K562 (cell line): ENCODE results near the gene DCTN1.

Experiments used
- CBX2 ChIP-seq: fragments of 200-600 bp; sonication (generic); IDR thresholded peaks from one replicate; pipeline ENCODE4 v1.6.1; 2012; ENCODE audit warnings: mild to moderate bottlenecking, low read length, inconsistent platforms; ENCODE audit not compliant: insufficient read depth, poor library complexity, severe bottlenecking
- E2F4 ChIP-seq: sonication (generic); formaldehyde crosslinking; IDR thresholded peaks from 2 replicates; pipeline ENCODE4 v1.8.0; 2022; ENCODE audit warnings: mild to moderate bottlenecking, low read depth, missing genetic modification reagents
- EGR1 ChIP-seq: fragments of 450-650 bp; conservative IDR thresholded peaks from 2 replicates; pipeline ENCODE4 v1.6.1; 2017; ENCODE audit warnings: mild to moderate bottlenecking
- MEF2A ChIP-seq: IDR thresholded peaks from 2 replicates; pipeline ENCODE4 v1.6.1; 2011; ENCODE audit warnings: low read depth, mild to moderate bottlenecking, low read length, moderate library complexity; ENCODE audit not compliant: control insufficient read depth
- NELFE ChIP-seq: IDR thresholded peaks from 2 replicates; pipeline ENCODE4 v1.6.1; 2011; ENCODE audit warnings: mild to moderate bottlenecking; ENCODE audit not compliant: insufficient read depth, insufficient read length
- NFYB ChIP-seq: IDR thresholded peaks from 2 replicates; pipeline ENCODE4 v1.6.1; 2011; ENCODE audit warnings: mild to moderate bottlenecking, moderate library complexity; ENCODE audit not compliant: insufficient read length; ENCODE audit errors: extremely low read depth
- PATZ1 ChIP-seq: fragments of 250-450 bp; sonication (Bioruptor Pico); IDR thresholded peaks from 2 replicates; pipeline ENCODE4 v1.5.0; 2020; ENCODE audit warnings: mild to moderate bottlenecking, borderline replicate concordance

DNA sequence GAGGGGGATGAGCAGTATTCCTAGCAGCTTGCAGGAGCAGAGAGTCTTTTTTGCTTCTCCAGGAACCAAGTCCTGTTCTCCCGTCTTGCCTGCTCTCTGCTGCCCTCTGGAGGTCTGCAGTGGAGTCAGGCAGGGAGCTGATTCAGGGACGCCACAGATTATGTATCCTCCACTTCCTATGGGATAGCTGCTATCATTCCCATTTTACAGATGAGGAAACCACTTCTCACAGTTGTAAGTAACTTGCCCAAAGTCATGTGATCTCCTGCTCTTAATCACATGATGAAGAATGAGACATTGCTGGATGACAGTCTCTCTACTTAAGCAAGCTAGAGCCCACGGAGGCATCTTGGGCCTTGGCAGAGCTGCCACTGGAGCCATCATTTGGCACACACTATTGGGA is 45.2 kb downstream of the DCTN1 start:
- TF ChIP-seq EGR1: no peak
- TF ChIP-seq NFYB: no peak
- no peak for TF ChIP-seq E2F4
- TF ChIP-seq NELFE: no peak
- TF ChIP-seq MEF2A: no peak
- no peak for TF ChIP-seq PATZ1 (CRISPR knock-in tag)
- no peak for TF ChIP-seq CBX2
